GM12878 (cell line): Measurements from ENCODE around the gene NTSR1. TPM values are rescaled to one million over a fixed set of nuclear protein-coding genes. Genes with fewer than 3 reads are reported as not detected.

Experiments
- ATAC-seq: fragments of 200-7000 bp; cut with Tn5 transposase; 3 replicates; pipeline ENCODE4 v1.9.1; 2020; ENCODE audit warnings: mild to moderate bottlenecking, moderate library complexity
- BruUV-seq: library from RNA; stranded (reverse); fragments of 400-500 nt; replicated peaks from 2 replicates; lab custom pipeline; 2021; lab: Mats Ljungman, UMichigan
- CTCF ChIA-PET: fragments of 300-600 bp; sonication (Branson Sonifier 250); formaldehyde crosslinking; extraction: SDS; loops from one replicate; lab custom pipeline; 2021; ENCODE audit warnings: inconsistent platforms; lab: Yijun Ruan, JAX
- POLR2A ChIA-PET: fragments of 350-600 bp; formaldehyde crosslinking; extraction: SDS; loops from one replicate; lab custom pipeline; 2021; ENCODE audit warnings: inconsistent platforms; lab: Charles Lee
- RAD21 ChIA-PET: fragments of 300-600 bp; sonication (Branson Sonifier 250); formaldehyde crosslinking; loops from one replicate; lab custom pipeline; 2023; ENCODE audit warnings: antibody characterized with exemption; ENCODE audit not compliant: unreplicated experiment; lab: Charles Lee
- SMC1A ChIA-PET: fragments of 300-600 bp; sonication (Branson Sonifier 250); formaldehyde crosslinking; loops from one replicate; lab custom pipeline; 2023; ENCODE audit not compliant: unreplicated experiment, uncharacterized antibody; lab: Charles Lee
- DNase-seq: peaks from one replicate; pipeline ENCODE4 v3.0.0-alpha.2; 2011; ENCODE audit warnings: low read depth, low spot score
- FAIRE-seq: peaks from 3 replicates; lab custom pipeline; 2011; peaks lifted over from hg19 to GRCh38; lab: Jason Lieb, UNC
- H2AFZ ChIP-seq: 2 replicates; pipeline ENCODE4 v1.6.0; 2011; ENCODE audit warnings: low read depth, low read length, control low read depth; ENCODE audit not compliant: control insufficient read depth
- H3K27ac ChIP-seq: 2 replicates; pipeline ENCODE4 v1.5.1; 2011; ENCODE audit warnings: control low read depth; ENCODE audit not compliant: control insufficient read depth, insufficient read depth
- H3K27me3 ChIP-seq, 2 experiments: replicated peaks in 1 of 2; 2 replicates each; pipeline versions ENCODE4 v1.6.0 to v1.6.1; 2011; ENCODE audit warnings: low read length in 1 of 2; ENCODE audit not compliant: control insufficient read depth in 2 of 2, insufficient read depth in 2 of 2
- H3K36me3 ChIP-seq, 2 experiments: 2 replicates each; pipeline ENCODE4 v1.5.1; 2011; ENCODE audit warnings: low read length in 1 of 2; ENCODE audit not compliant: control insufficient read depth in 2 of 2, insufficient read depth in 2 of 2
- H3K4me1 ChIP-seq: 2 replicates; pipeline ENCODE4 v1.6.1; 2011; ENCODE audit warnings: mild to moderate bottlenecking, low read length, moderate library complexity, mixed read lengths; ENCODE audit not compliant: control insufficient read depth, insufficient read depth
- H3K4me2 ChIP-seq: 2 replicates; pipeline ENCODE4 v1.6.0; 2011; ENCODE audit warnings: control low read depth; ENCODE audit not compliant: control insufficient read depth, insufficient read depth
- H3K4me3 ChIP-seq: fragments of 200-600 bp; sonication (generic); 2 replicates; pipeline ENCODE4 v1.5.1; 2016
- H3K79me2 ChIP-seq: 2 replicates; pipeline ENCODE4 v1.6.0; 2011; ENCODE audit warnings: low read length; ENCODE audit not compliant: control insufficient read depth, insufficient read depth
- H3K9ac ChIP-seq: 2 replicates; pipeline ENCODE4 v1.8.0; 2011; ENCODE audit warnings: low read length, control low read depth, mixed read lengths; ENCODE audit not compliant: control insufficient read depth, insufficient read depth
- H3K9me3 ChIP-seq: replicated peaks from 3 replicates; pipeline ENCODE4 v1.5.1; 2011; ENCODE audit warnings: mild to moderate bottlenecking, low read length; ENCODE audit not compliant: control insufficient read depth, insufficient read depth
- H4K20me1 ChIP-seq: 2 replicates; pipeline ENCODE4 v1.6.0; 2011; ENCODE audit not compliant: control insufficient read depth, insufficient read depth
- CEBPB ChIP-seq, 2 experiments: fragments of 150-350 bp in 1 of 2; IDR thresholded peaks; 2 replicates each; pipeline ENCODE4 v1.6.1; 2012 to 2014; ENCODE audit warnings: low read depth in 2 of 2, low read length in 2 of 2, borderline replicate concordance in 1 of 2, inconsistent platforms in 1 of 2
- E2F8 ChIP-seq: fragments of 450-650 bp; IDR thresholded peaks from 2 replicates; pipeline ENCODE4 v1.6.1; 2018; ENCODE audit warnings: mild to moderate bottlenecking, low read depth, moderate library complexity; ENCODE audit not compliant: partially characterized antibody
- EP300 ChIP-seq, 2 experiments: fragments of 150-350 bp in 1 of 2; IDR thresholded peaks; 2 replicates each; pipeline ENCODE4 v1.6.1; 2011 to 2012; ENCODE audit warnings: low read depth in 2 of 2, low read length in 2 of 2, borderline replicate concordance in 1 of 2, improper control_type of control experiment in 1 of 2, inconsistent platforms in 1 of 2; ENCODE audit not compliant: control insufficient read depth in 1 of 2
- IKZF2 ChIP-seq, 2 experiments: fragments of 450-650 bp; IDR thresholded peaks; 2 replicates each; pipeline ENCODE4 v1.6.1; 2017; ENCODE audit warnings: mild to moderate bottlenecking in 2 of 2, moderate library complexity in 2 of 2
- JUNB ChIP-seq: IDR thresholded peaks from 2 replicates; pipeline ENCODE4 v1.6.1; 2016; ENCODE audit warnings: antibody characterized with exemption, mild to moderate bottlenecking
- MXI1 ChIP-seq: fragments of 150-350 bp; IDR thresholded peaks from 2 replicates; pipeline ENCODE4 v1.6.1; 2011; ENCODE audit warnings: low read depth, mild to moderate bottlenecking, inconsistent platforms, low read length, improper control_type of control experiment
- NFXL1 ChIP-seq: fragments of 450-650 bp; IDR thresholded peaks from 2 replicates; pipeline ENCODE4 v1.6.1; 2017; ENCODE audit warnings: antibody characterized with exemption, mild to moderate bottlenecking, borderline replicate concordance
- NR2F1 ChIP-seq: fragments of 450-650 bp; conservative IDR thresholded peaks from 2 replicates; pipeline ENCODE4 v1.6.1; 2017; ENCODE audit warnings: mild to moderate bottlenecking
- SIN3A ChIP-seq: IDR thresholded peaks from 2 replicates; pipeline ENCODE4 v1.6.1; 2012; ENCODE audit warnings: low read depth, low read length, improper control_type of control experiment
- SMAD1 ChIP-seq: fragments of 450-650 bp; IDR thresholded peaks from 2 replicates; pipeline ENCODE4 v1.6.1; 2018; ENCODE audit warnings: mild to moderate bottlenecking, low read depth; ENCODE audit not compliant: partially characterized antibody
- SP1 ChIP-seq: IDR thresholded peaks from one replicate; pipeline ENCODE4 v1.6.1; 2011; ENCODE audit warnings: low read depth, low read length
- SUZ12 ChIP-seq: fragments of 200-600 bp; sonication (generic); IDR thresholded peaks from one replicate; pipeline ENCODE4 v1.6.1; 2018; ENCODE audit warnings: antibody characterized with exemption, mild to moderate bottlenecking; ENCODE audit not compliant: unreplicated experiment
- TCF12 ChIP-seq: IDR thresholded peaks from 2 replicates; pipeline ENCODE4 v1.6.1; 2011; ENCODE audit warnings: low read depth, mild to moderate bottlenecking, low read length
- ZNF24 ChIP-seq: fragments of 450-650 bp; IDR thresholded peaks from 2 replicates; pipeline ENCODE4 v1.6.1; 2017; ENCODE audit warnings: antibody characterized with exemption, mild to moderate bottlenecking
- ZNF622 ChIP-seq: fragments of 450-650 bp; IDR thresholded peaks from 2 replicates; pipeline ENCODE4 v1.6.1; 2017; ENCODE audit warnings: mild to moderate bottlenecking, inconsistent platforms
- ZNF687 ChIP-seq: fragments of 450-650 bp; IDR thresholded peaks from 2 replicates; pipeline ENCODE4 v1.6.1; 2017; ENCODE audit warnings: mild to moderate bottlenecking, moderate library complexity
- whole genome bisulfite sequencing: methylation state at CpG from one replicate; pipeline ENCODE4 v1.1.6; 2016; ENCODE audit warnings: low lambda C conversion rate; ENCODE audit not compliant: insufficient replicate concordance, insufficient coverage; ENCODE audit errors: missing lambda C conversion rate; 5-methylcytosine and 5-hydroxymethylcytosine counted together
- in situ Hi-C: fragments of 300-500 bp; cut with MboI; formaldehyde crosslinking; loops from 9 replicates; pipeline ENCODE4 v1.14.3; 2018; ENCODE audit warnings: mixed read lengths
- intact Hi-C: fragments of 100-400 bp; cut with micrococcal nuclease; formaldehyde crosslinking; loops from one replicate; pipeline ENCODE4 v1.14.2; 2022; ENCODE audit not compliant: unreplicated experiment
- polyA plus RNA-seq, 11 experiments: library from polyadenylated mRNA; depleted of rRNA in 4 of 11; unstranded in 6 of 11; stranded (reverse) in 5 of 11; fragments of >200 nt; fragmentation: Nextera tagmentation in 4 of 11; fragmentation: Illumina TruSeq in 1 of 11; extraction: Ambion mirVana in 4 of 11; extraction: Trizol in 1 of 11; gene quantifications; 1 replicate in 1 of 11; 2 replicates in 10 of 11; pipeline versions ENCODE4 v1.2.1 to v1.2.3, GENCODE V29; 2011 to 2016; ENCODE audit warnings: inconsistent platforms in 2 of 11, missing spikeins in 2 of 11, low read depth in 1 of 11
- total RNA-seq, 4 experiments: library from RNA; depleted of rRNA in 3 of 4; stranded (reverse); fragments of >200 nt in 3 of 4; fragmentation: Illumina TruSeq in 1 of 4; extraction: Trizol in 1 of 4; gene quantifications; 2 replicates each; pipeline versions ENCODE4 v1.2.1 to v1.2.3, GENCODE V29; 2013 to 2021

NTSR1 gene
- total and polyA plus RNA-seq, 10 of the 15 experiments (the other 5 are each of a cell fraction or from before 2014, with no cell fraction given), result not detected

GRCh38 chr20:62809530-62810428, 101.1 kb downstream of the NTSR1 start (continued):
- no peak for TF ChIP-seq CEBPB (IDR thresholded peaks at IDR 0.05; ENCODE audit: borderline replicate concordance in 1 of 2, low read depth in 2 of 2, low read length in 2 of 2)
- TF ChIP-seq SP1, result no peak
- no peak for TF ChIP-seq SIN3A
- no peak for TF ChIP-seq SMAD1

GRCh38 chr20:62811320-62811719, 102.7 kb downstream of the NTSR1 start:
- H3K9ac ChIP-seq, result no peak overlapping the region
- no peaks in the 10 kb centered on the region for H3K9me3 ChIP-seq
- H3K36me3 ChIP-seq, result peaks cover 12 to 35% of the 10 kb centered on the region in 2 experiments; a peak in 3 of 4 replicates
- H3K4me2 ChIP-seq, result no peak overlapping the region
- H3K27ac ChIP-seq, result no peak overlapping the region
- WGBS, result 94% methylated on average over 11 of the region's 21 CpGs
- peaks cover under 1 to 8% of the 10 kb centered on the region in 2 experiments; a peak in 2 of 4 replicates for H3K27me3 ChIP-seq
- DNase-seq (no peak), FAIRE-seq (no peak), ATAC-seq (no peak)
- SMC1A ChIA-PET, result no interaction called here
- BruUV-seq, result no TSS peak
- H3K4me3 ChIP-seq, result no peak overlapping the region
- H3K4me1 ChIP-seq, result peaks cover 13% of the 10 kb centered on the region
- peaks cover 11% of the 10 kb centered on the region for H3K79me2 ChIP-seq
- no peak overlapping the region for H2AFZ ChIP-seq
- RAD21 ChIA-PET, result no interaction called here
- CTCF ChIA-PET, result no interaction called here
- in situ Hi-C loops (no loop called here), intact Hi-C loops (no loop called here)
- no peaks in the 10 kb centered on the region for H4K20me1 ChIP-seq
- POLR2A ChIA-PET, result no interaction called here
- TF ChIP-seq IKZF2 (IDR thresholded peaks at IDR 0.05) (no peak), NFXL1 (no peak), ZNF687 (no peak), ZNF622 (no peak), E2F8 (no peak), NR2F1 (no peak), JUNB (no peak), ZNF24 (no peak), SMAD1 (no peak), EP300 (IDR thresholded peaks at IDR 0.05; ENCODE audit: borderline replicate concordance in 1 of 2, control insufficient read depth in 1 of 2, low read depth in 2 of 2, low read length in 2 of 2) (no peak), SP1 (no peak), SUZ12 (no peak), MXI1 (no peak), TCF12 (no peak)
